H9 (cell line): ENCODE measurements around the gene USP9X. TPM values are rescaled to one million over a fixed set of nuclear protein-coding genes. Genes with fewer than 3 reads are reported as not detected.
A peak's percentile ranks its signal among the peaks of the same experiment; 100 is the strongest.

Experiments
- DNase-seq: peaks from one replicate; pipeline ENCODE4 v3.0.0-alpha.2; 2017
- H2AFZ ChIP-seq: one replicate; pipeline ENCODE4 v1.6.1; 2013; ENCODE audit warnings: mild to moderate bottlenecking, low read length, control low read depth, moderate library complexity
- H2AK5ac ChIP-seq: 2 replicates; pipeline ENCODE4 v1.6.1; 2013; ENCODE audit warnings: low read length, control low read depth, mixed read lengths; ENCODE audit not compliant: insufficient read length
- H2BK120ac ChIP-seq: one replicate; pipeline ENCODE4 v1.6.1; 2013; ENCODE audit warnings: low read depth, mild to moderate bottlenecking, low read length, control low read depth, inconsistent platforms; ENCODE audit not compliant: poor library complexity, severe bottlenecking
- H2BK12ac ChIP-seq: 2 replicates; pipeline ENCODE4 v1.6.1; 2013; ENCODE audit warnings: low read length, control low read depth, mixed read lengths, low read depth; ENCODE audit not compliant: insufficient read length
- H2BK15ac ChIP-seq: 2 replicates; pipeline ENCODE4 v1.6.1; 2013; ENCODE audit warnings: low read depth, low read length, control low read depth
- H2BK20ac ChIP-seq: one replicate; pipeline ENCODE4 v1.6.1; 2013; ENCODE audit warnings: low read depth, mild to moderate bottlenecking, low read length, control low read depth, inconsistent platforms; ENCODE audit not compliant: poor library complexity, severe bottlenecking
- H2BK5ac ChIP-seq: 2 replicates; pipeline ENCODE4 v1.6.1; 2013; ENCODE audit warnings: low read length, control low read depth, mixed read lengths; ENCODE audit not compliant: insufficient read length
- H3K14ac ChIP-seq: 2 replicates; pipeline ENCODE4 v1.6.1; 2013; ENCODE audit warnings: low read length, control low read depth; ENCODE audit not compliant: insufficient read depth
- H3K18ac ChIP-seq: 2 replicates; pipeline ENCODE4 v1.6.1; 2013; ENCODE audit warnings: low read depth, mild to moderate bottlenecking, mixed read lengths, low read length, control low read depth; ENCODE audit not compliant: insufficient read length
- H3K23ac ChIP-seq: 2 replicates; pipeline ENCODE4 v1.6.1; 2013; ENCODE audit warnings: low read length, control low read depth, mixed read lengths, low read depth; ENCODE audit not compliant: insufficient read length
- H3K23me2 ChIP-seq: 2 replicates; pipeline ENCODE4 v1.6.1; 2013; ENCODE audit warnings: low read depth, mild to moderate bottlenecking, mixed read lengths, low read length, control low read depth; ENCODE audit not compliant: insufficient read length, poor library complexity, severe bottlenecking
- H3K27ac ChIP-seq: 2 replicates; pipeline ENCODE4 v1.5.1; 2013; ENCODE audit warnings: low read length, control low read depth, mixed read lengths, low read depth; ENCODE audit not compliant: insufficient read length
- H3K27me3 ChIP-seq: 2 replicates; pipeline ENCODE4 v1.6.1; 2013; ENCODE audit warnings: low read length, control low read depth, inconsistent platforms; ENCODE audit not compliant: insufficient read depth
- H3K4ac ChIP-seq: 2 replicates; pipeline ENCODE4 v1.6.1; 2013; ENCODE audit warnings: low read depth, mild to moderate bottlenecking, control low read depth, inconsistent platforms, low read length, moderate library complexity
- H3K4me1 ChIP-seq: 2 replicates; pipeline ENCODE4 v1.6.1; 2013; ENCODE audit warnings: low read length, control low read depth, inconsistent platforms; ENCODE audit not compliant: insufficient read depth
- H3K4me2 ChIP-seq: 2 replicates; pipeline ENCODE4 v1.6.1; 2013; ENCODE audit warnings: low read length, control low read depth, mixed read lengths; ENCODE audit not compliant: insufficient read length, insufficient read depth
- H3K56ac ChIP-seq: 2 replicates; pipeline ENCODE4 v1.6.1; 2013; ENCODE audit warnings: low read depth, mild to moderate bottlenecking, mixed read lengths, low read length, control low read depth; ENCODE audit not compliant: insufficient read length
- H3K79me1 ChIP-seq: 2 replicates; pipeline ENCODE4 v1.6.1; 2013; ENCODE audit warnings: low read depth, mild to moderate bottlenecking, moderate library complexity, low read length, control low read depth, inconsistent platforms; ENCODE audit not compliant: insufficient read depth, poor library complexity, severe bottlenecking
- H3K79me2 ChIP-seq: 2 replicates; pipeline ENCODE4 v1.6.1; 2013; ENCODE audit warnings: low read length, control low read depth, inconsistent platforms; ENCODE audit not compliant: insufficient read depth
- H3K9ac ChIP-seq: 2 replicates; pipeline ENCODE4 v1.6.1; 2013; ENCODE audit warnings: low read length, control low read depth, mixed read lengths; ENCODE audit not compliant: insufficient read length; ENCODE audit errors: extremely low read depth
- H3K9me3 ChIP-seq: one replicate; pipeline ENCODE4 v1.6.1; 2013; ENCODE audit warnings: low read depth, low read length, inconsistent platforms; ENCODE audit not compliant: control insufficient read depth
- H3T11ph ChIP-seq: one replicate; pipeline ENCODE4 v1.6.1; 2013; ENCODE audit warnings: mild to moderate bottlenecking, low read length, control low read depth, inconsistent platforms
- H4K20me1 ChIP-seq: one replicate; pipeline ENCODE4 v1.6.1; 2013; ENCODE audit not compliant: control insufficient read depth, insufficient read length, insufficient read depth
- H4K5ac ChIP-seq: 2 replicates; pipeline ENCODE4 v1.6.1; 2013; ENCODE audit warnings: low read depth, mild to moderate bottlenecking, mixed read lengths, low read length, control low read depth; ENCODE audit not compliant: insufficient read length
- H4K8ac ChIP-seq: replicated peaks from 2 replicates; pipeline ENCODE4 v1.6.1; 2013; ENCODE audit warnings: low read length, control low read depth, mixed read lengths, low read depth; ENCODE audit not compliant: insufficient read length
- H4K91ac ChIP-seq: 2 replicates; pipeline ENCODE4 v1.6.1; 2013; ENCODE audit warnings: low read depth, mild to moderate bottlenecking, moderate library complexity, mixed read lengths, low read length, control low read depth; ENCODE audit not compliant: insufficient read length
- H3K27ac Mint-ChIP-seq, 3 experiments: 2 replicates in 2 of 3; 3 replicates in 1 of 3; pipeline ENCODE4 v1.8.0; 2020 to 2021; ENCODE audit warnings: mixed read lengths in 3 of 3, mild to moderate bottlenecking in 1 of 3, moderate library complexity in 1 of 3
- H3K27me3 Mint-ChIP-seq: 2 replicates; pipeline ENCODE4 v1.8.0; 2021; ENCODE audit warnings: low read depth, mild to moderate bottlenecking, moderate library complexity, mixed read lengths
- H3K36me3 Mint-ChIP-seq, 3 experiments: 2 replicates in 2 of 3; 3 replicates in 1 of 3; pipeline ENCODE4 v1.8.0; 2020 to 2021; ENCODE audit warnings: low read depth in 3 of 3, mixed read lengths in 3 of 3; ENCODE audit not compliant: insufficient read depth in 1 of 3
- H3K4me1 Mint-ChIP-seq, 2 experiments: 2 replicates each; pipeline ENCODE4 v1.8.0; 2020; ENCODE audit warnings: mixed read lengths in 2 of 2
- H3K4me3 Mint-ChIP-seq, 2 experiments: 2 replicates in 1 of 2; 3 replicates in 1 of 2; pipeline ENCODE4 v1.8.0; 2020 to 2021; ENCODE audit warnings: mild to moderate bottlenecking in 2 of 2, mixed read lengths in 2 of 2, moderate library complexity in 1 of 2
- H3K9me3 Mint-ChIP-seq, 2 experiments: 2 replicates in 1 of 2; 3 replicates in 1 of 2; pipeline ENCODE4 v1.8.0; 2020; ENCODE audit warnings: mild to moderate bottlenecking in 2 of 2, mixed read lengths in 2 of 2, moderate library complexity in 1 of 2
- CTCF ChIP-seq: fragments of 200-600 bp; sonication (generic); conservative IDR thresholded peaks from 3 replicates; pipeline ENCODE4 v1.8.0; 2021; ENCODE audit warnings: antibody characterized with exemption, mild to moderate bottlenecking
- WGBS: extraction: QIAGEN DNeasy Blood & Tissue Kit; methylation state at CpG from one replicate; pipeline ENCODE4 v1.1.7; 2013; ENCODE audit warnings: missing lambda C conversion rate, low lambda C conversion rate, mixed read lengths; ENCODE audit not compliant: insufficient read length; ENCODE audit errors: extremely low coverage; 5-methylcytosine and 5-hydroxymethylcytosine counted together
- total RNA-seq: library from RNA; stranded (reverse); gene quantifications from 2 replicates; pipeline ENCODE4 v1.2.1, GENCODE V29; 2021

Gene USP9X
- total RNA-seq, 1 experiment from 2014 or later: 284 TPM

- Histone ChIP-seq H4K20me1 (no peaks in the 10 kb centered on the region), H3K9ac (no peak overlapping the region), H2BK15ac (no peak overlapping the region), H2AK5ac (no peak overlapping the region), H2BK5ac (no peak overlapping the region), H3K4me1 (no peaks in the 10 kb centered on the region), H3K14ac (no peak overlapping the region), H3K79me2 (no peaks in the 10 kb centered on the region), H3K9me3 (no peaks in the 10 kb centered on the region), H3T11ph (no peak overlapping the region), H2BK120ac (no peak overlapping the region), H4K5ac (no peak overlapping the region), H2BK12ac (no peak overlapping the region), H3K27me3 (no peaks in the 10 kb centered on the region), H3K79me1 (peaks cover 2% of the 10 kb centered on the region), H3K23ac (no peak overlapping the region), H4K8ac (no peak overlapping the region), H3K18ac (no peak overlapping the region), H4K91ac (no peak overlapping the region), H3K27ac (no peak overlapping the region), H3K56ac (no peak overlapping the region), H2AFZ (no peak overlapping the region), H2BK20ac (no peak overlapping the region), H3K4ac (no peak overlapping the region), H3K4me2 (no peak overlapping the region), H3K23me2 (no peaks in the 10 kb centered on the region)
- Mint-ChIP-seq H3K27me3 (no peaks in the 10 kb centered on the region), H3K27ac (peak overlapping the region in 1 of 3 experiments; percentile 53; a peak in 1 of 7 replicates), H3K4me1 (peaks cover 0 to 10% of the 10 kb centered on the region in 2 experiments; a peak in 2 of 4 replicates), H3K36me3 (peaks cover 28 to 86% (median 76%) of the 10 kb centered on the region in 3 experiments; a peak in 6 of 7 replicates), H3K9me3 (peaks cover 33 to 37% of the 10 kb centered on the region in 2 experiments), H3K4me3 (no peak overlapping the region)
- no CpG with 5 or more reads among the region's 4 CpGs for WGBS
- TF ChIP-seq CTCF: no peak
- DNase-seq: no peak
Measured at GRCh38 chrX:41152221-41152620, 67.0 kb downstream of the USP9X start.
